Stimulated activated CD4-positive, alpha-beta T cell treated with anti-CD3 and anti-CD28 coated beads, Interleukin-1b, Interleukin-23, amount 100 ng/mL, for 1 hour (primary cell): ENCODE data around the gene GBX2.
A peak's percentile ranks its signal among the peaks of the same experiment; 100 is the strongest.

Experiments
- DNase-seq, 2 donors: peaks; one replicate each; pipeline ENCODE4 v3.0.0-alpha.2; 2020; ENCODE audit warnings: low read depth in 2 of 2

Gene GBX2

GRCh38 chr2:236180831-236181453, 12.8 kb upstream of the GBX2 start:
- no peak for DNase-seq

DNA sequence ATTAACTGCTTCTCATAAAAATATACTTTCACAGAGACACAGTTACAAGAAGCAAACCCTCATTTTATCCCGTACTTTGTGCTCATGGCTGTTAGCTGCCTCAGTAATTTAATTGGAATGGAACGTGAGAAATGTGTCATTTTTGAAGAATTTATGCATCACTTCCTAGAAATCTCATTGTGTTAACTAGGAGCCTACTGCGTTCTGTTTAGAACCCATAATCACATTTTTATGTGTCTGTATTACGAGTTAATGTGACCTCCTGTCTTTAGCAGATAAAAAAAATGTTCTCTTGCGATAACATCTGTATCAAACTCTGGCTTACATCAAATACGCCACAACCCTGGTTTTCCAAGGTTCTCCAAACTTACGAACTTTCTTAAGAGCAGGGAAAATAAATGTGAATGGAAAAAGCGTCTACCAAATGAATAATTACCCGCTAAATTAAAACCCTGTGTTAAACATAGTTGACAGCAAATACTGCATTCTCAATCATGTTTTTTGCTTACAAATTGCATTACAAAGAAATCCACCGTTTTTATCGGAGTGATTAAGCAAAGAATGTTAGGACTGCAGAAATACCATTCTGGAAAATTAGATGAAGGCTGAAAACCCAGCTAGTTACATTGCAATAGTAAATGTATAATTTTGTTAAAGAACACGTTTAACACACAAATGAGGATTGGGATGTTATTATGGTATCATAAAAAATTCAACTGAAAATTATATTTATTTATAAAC, 12.1 kb upstream of the GBX2 start:
- no peak for DNase-seq

DNA sequence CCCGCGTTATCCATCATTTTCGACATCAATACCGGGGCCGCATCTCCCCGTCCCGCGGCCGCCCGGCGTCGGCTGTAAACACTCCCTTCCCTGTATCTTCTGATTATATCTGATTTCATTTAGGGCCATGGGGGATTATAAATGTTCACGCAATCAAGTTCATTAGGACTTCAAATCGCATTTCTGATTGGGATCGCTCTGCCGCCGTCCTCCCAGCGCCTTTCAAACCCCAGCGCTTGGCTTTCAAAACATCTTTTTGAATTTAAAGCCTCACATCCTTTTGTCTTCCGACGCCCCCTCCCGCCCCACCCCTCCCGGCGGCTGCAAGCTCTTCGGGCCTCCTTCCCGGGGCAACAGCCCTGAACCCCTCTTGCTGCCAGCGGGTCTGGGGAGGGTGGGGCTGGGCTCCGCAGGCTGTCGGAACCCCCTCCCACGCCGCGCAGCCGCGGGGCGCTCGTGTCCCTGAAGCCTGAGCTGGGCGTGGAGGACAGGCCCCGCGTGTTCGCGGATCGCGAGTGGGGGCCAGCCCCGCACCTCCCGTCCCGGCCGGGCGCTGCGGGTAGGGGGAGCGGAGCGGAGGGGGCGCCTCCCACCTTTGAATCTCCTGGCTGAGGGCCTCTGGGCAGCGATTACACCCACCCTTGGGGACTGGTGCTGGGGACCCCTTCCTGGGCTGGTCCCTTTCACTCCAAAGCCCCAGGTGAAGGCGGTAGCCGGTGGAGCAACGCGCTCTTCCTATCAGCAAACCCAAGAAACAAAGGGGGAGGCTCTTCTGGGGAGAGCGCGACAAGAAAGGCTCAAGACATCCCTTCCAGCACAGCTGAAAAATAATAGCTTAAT, 11.3 kb upstream of the GBX2 start:
- no peak for DNase-seq

- DNase-seq = no peak
Measured at GRCh38 chr2:236178890-236179235, 10.7 kb upstream of the GBX2 start.

DNA sequence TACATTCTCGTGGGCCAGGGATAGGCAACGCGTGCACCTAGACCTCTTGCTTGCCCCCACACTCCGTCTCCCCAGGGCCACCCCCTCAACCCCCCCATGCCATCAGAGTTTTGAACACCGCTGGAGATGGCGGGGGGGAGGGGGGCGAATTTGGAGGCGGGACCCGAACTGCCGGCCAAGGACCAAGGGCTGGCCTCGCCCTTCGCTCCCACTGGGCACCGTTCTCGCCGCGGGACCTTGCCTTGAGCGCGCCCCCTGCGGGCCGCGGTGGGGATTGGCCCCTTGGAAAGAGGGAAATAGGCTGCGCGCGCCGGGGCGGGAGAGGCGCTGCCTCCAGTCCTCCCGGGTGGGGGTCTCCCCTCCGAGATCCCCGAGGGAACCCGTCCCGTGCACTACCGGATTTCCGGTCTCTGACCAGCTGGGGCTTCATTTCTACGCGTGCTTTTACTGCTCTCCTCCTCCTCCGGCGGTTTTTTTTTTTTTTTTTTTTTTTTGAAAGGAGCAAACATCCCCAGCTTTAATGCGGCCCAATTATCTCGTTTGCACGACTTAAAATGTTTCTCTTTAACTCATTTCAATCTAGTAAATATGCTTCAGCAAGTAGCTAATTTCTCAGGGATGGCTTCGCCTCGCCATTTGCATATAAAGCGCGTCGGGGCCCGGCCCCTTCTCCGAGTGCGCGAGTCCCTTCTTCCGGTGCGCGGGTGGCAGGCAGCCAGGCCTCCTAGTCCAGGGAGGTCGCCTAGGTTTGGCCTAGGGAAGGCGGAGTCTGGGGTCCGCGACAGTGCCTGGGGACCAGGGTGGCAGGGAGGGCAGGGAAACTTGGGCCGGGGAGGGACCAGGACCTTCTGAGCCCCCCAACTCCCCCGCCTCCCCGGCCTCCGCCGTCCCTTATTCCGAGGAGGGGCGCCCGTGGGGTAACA, 10.0 kb upstream of the GBX2 start:
- DNase-seq = peak in 1 of 2 donors; percentile 18

DNA sequence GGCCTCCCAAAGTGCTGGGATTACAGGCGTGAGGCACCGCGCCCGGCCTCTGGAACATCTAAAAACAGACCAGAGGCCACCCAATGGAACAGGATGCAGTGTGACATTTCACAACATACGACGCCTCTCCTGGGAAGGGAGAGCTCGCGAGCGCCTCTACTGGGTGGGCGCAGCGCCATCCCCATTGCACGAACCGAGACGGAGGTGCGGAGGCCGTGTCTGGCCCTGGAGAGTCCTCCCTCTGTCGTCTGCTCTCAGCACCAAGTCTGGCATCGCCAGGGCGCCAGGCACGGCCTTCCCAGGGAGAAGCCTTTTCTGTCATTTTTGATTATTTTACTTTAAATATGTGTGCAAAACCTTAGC, 9.4 kb upstream of the GBX2 start:
- no peak for DNase-seq

- no peak for DNase-seq
Measured at GRCh38 chr2:236176951-236177350, 8.8 kb upstream of the GBX2 start.

DNA sequence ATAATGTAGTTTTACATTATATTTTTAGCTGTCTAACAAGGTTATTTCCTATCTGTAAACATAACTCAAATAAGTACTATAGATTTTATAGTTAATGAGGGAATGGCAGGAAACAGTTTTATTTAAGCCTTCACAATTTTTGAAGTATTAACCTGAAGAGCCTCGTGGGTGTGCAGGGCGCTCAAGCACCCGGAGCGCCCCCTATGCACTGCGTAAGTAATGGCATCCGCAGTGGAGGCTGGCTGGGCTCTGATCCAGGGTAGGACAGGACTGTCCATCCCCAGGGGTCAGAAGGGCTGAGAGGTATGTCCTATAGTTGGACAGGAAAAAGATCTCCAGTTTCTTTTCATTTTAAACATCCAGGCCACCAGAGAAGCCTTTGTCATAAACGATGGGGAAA, 8.2 kb upstream of the GBX2 start:
- DNase-seq = no peak

GRCh38 chr2:236175548-236176150, 7.5 kb upstream of the GBX2 start:
- no peak for DNase-seq

- no peak for DNase-seq
Measured at GRCh38 chr2:236173729-236174607, 5.8 kb upstream of the GBX2 start.

DNA sequence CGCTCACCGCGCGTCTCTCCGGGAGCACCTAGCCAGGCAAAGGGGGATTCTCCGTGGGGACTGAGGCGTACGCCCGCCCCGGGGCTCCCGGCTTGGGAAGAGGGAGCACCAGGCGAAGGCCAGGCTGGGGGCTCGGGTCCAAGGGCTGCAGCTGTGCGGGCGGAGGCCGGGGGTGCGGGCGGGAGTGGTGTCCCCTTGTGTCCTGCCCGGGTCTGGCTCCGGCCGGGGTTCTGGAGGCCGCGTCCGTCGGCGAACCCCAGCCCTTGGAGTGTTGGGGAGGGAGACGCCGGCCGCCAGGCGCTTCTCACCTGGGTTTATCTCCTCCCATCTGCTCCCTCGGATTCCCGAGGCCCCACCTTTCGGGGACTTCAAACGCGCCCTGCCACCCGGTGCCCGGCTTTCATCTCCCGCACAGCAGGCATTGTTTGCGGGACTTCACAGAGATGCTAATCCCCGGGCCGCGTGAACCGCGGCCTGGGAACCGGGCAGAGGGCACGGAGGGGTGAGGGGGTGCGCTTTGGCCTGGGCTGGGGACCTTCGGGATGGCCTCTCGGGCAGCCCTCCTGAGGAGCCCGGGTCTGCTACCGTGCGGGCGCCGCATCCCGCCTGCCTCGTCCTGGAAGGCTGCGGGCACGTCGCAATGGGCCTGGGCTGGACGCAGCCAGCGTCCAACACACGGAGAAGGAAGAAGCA, 5.0 kb upstream of the GBX2 start:
- DNase-seq = no peak

DNA sequence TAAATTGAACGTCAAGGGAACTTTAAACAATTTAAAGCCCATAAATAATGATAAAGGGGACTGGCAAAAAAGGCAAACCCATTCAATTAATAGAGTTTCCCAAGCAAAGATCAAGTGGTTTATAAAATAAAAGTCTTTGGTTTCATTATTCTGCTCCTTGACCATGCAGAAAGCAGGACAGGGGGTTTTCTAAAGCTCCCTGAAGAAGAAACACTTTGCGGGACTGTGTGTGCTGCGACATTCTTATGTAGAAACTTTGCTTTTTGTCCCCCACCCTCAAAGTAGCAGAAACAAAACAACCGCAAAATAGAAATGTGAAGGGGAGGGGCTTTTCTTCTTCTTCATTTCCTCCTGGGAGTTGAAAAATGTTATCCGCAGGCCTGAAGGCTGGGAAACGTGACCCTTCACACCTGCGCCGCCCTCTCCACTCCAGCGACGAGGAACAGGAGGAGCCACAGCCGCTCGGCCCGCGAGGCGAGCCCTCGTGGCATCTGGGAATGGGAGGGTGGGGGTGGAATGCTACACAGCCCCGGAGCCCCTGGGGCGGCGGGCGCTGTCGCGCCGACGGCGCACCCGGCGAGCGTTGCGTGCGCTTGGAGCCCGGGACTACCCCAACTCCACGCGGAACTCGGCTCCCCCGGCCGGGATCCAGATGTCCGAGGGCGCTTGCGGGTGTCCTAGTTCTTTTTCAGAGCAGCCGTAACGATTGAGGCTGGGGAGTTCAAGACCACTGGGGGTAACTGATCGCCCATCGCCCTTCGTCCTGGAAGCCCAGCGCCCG, 4.3 kb upstream of the GBX2 start:
- no peak for DNase-seq

DNA sequence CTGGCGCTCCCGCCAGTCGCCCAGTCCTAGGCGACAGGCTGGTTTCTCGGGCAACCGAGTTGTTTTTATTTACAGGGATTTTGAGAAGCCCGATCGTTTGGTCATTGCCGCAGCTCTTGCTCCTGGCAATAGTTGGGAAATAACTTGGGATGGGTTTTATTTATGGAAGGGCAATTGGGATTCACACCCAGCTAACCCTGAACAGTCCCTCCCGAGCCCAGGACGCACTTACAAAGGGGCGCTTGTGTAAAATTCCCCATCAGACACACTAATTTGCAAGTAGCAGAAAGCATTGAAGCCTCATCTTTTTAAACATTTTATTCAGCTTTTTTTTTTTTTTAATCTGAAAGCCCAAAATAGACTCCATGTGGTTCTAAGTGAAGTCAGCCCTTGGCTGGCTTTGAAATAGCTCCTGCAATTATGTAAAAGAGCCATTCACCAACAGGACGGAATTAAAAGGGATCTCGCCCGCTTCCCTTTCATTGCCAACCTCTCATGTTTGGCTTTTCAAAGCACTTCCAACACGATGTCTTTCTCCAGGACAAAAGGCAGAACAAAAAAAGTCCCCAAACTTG, 3.6 kb upstream of the GBX2 start:
- no peak for DNase-seq

GRCh38 chr2:236171181-236171679, 3.0 kb upstream of the GBX2 start:
- no peak for DNase-seq

GRCh38 chr2:236170590-236171165, 2.5 kb upstream of the GBX2 start:
- DNase-seq = no peak

GRCh38 chr2:236169741-236170589, 1.8 kb upstream of the GBX2 start:
- DNase-seq = no peak

DNA sequence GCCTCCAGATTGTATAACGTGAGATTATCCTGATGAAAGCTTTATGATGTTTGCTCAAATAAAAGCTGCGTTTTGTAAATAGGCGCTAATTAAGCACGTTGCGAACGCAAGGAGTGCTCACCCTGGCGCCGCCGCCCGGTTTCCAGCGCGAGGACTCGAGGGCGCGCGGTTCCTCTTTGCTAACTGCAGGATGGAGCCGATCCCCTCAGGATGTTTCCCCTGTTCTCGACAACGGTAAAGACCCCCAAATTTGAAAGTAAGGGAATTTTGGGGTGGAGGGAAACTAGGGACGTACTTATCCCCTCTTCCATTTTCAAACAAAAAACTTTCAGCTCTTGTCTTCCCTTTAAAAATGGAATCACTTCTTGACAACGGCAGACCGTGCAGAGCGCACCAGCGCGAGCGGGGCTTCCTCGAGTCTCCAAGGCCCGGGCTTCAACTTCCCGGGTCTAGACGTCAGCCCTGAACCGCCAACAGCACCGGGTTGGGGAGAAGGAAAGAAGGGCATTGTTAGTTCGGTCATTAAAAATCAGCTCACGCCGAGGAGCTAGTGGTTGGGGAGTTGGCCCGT, 1.1 kb upstream of the GBX2 start:
- no peak for DNase-seq
